HG02678 (cell line): Measurements from ENCODE around the gene SLC6A4.
"Not testable (repeated sequence)": the region's sequence is repeated elsewhere in the genome, so short reads cannot be mapped to it uniquely, and the experiment has no call there.

Source experiments
- ATAC-seq: cut with Tn5 transposase; IDR thresholded peaks from one replicate; pipeline ENCODE4 v1.9.1; 2021; ENCODE audit warnings: mild to moderate bottlenecking, moderate library complexity; ENCODE audit not compliant: unreplicated experiment

SLC6A4 gene

DNA sequence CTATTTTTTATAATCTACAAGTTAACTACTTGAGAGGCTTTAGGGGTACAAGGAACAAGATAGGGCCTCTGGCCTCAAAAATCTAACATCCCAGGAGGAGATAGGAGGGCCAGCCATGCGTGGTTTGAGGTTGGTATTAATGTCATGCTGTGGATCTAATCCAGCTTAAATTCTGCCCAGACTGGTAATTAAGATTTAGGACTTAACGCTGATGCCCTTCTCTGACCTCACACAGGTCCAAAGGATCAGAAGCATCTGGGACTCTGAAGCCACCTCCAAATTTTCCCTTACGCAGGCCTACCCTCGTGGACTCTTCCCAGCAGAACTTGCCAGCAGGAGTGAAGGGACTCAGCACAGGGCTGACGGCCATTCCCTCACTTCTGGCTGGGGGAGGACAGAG, 15.1 kb downstream of the SLC6A4 start:
- ATAC-seq: no peak

- no peak for ATAC-seq
Observed at GRCh38 chr17:30219833-30220232, 15.7 kb downstream of the SLC6A4 start.

DNA sequence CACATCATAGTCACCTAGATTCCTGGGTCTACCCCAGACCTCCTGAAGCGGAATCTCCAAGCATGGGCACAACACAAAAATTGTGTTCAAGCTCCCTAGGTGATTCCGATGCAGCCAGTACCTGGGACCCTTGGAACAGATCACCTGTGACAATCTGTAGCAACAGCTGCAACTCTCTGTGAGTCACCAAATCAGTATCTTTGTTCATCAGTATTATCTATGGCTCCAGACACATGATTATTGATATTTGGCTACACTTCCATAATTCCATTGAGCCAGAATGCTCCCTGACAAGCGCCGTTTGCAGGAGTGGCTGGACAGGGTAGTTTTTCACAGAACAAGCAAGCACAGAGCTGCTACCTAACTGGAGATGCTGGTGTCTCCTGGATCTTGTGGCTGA, 16.2 kb downstream of the SLC6A4 start:
- no peak for ATAC-seq

DNA sequence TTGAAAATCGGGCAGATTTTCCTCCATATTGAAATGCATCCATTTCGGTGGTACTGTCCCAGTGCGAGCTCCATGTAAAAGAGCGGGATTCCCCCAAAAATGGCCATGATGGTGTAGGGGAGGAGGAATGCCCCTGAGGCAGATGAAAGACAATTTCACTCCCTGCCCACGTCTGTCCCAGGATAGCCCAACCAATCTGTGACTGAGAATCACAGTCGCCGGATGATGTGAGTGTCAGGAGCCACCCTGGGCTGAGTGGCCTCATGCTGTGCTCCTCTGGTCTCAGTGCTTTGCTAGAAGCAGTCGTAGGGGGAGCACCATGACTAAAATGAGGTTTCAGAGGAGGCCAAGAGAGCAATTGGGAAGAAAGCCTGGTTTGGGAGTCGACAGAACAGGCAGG, 16.7 kb downstream of the SLC6A4 start:
- ATAC-seq: no peak

- ATAC-seq: no peak
Observed at GRCh38 chr17:30217746-30218245, 17.7 kb downstream of the SLC6A4 start.

DNA sequence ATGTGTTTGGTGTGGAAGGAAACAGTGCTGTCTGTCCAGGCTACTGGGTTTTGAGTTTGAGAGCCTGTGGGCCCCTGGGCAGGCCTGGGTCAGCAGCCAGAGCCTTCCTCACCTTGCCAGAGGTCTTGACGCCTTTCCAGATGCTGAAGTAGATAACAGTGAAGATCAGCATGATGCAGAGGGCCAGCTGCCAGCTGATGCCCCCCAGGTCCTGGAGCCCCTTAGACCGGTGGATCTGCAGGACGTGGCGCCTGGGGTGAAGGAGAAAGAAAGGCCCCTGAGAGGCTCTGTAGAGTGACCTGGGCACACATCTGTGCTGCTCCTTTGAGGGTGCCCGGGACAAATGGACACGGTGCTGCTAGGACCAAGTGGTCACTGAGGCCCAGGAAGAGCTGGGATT, 18.4 kb downstream of the SLC6A4 start:
- ATAC-seq: no peak

- ATAC-seq: peak; percentile 77
Observed at GRCh38 chr17:30212750-30213149, 22.7 kb downstream of the SLC6A4 start.

DNA sequence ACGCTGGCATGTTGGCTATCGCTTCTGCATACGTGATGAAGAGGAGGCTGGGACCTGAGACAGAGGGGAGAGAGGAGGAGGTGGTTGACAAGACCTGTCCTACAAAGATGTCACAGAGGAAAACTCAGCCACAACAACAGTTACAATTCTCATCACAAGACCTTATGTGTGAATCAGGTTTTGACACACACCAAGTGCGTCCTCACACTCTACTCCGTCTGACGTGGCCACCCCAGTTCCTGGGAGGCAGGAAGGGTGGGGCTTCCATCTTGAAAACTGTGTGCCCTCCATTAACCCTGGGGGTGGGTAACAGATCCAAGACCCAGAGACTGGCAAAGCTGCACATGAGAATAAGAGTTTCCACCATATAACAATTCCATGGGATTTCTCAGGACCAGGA, 24.1 kb downstream of the SLC6A4 start:
- ATAC-seq: no peak

DNA sequence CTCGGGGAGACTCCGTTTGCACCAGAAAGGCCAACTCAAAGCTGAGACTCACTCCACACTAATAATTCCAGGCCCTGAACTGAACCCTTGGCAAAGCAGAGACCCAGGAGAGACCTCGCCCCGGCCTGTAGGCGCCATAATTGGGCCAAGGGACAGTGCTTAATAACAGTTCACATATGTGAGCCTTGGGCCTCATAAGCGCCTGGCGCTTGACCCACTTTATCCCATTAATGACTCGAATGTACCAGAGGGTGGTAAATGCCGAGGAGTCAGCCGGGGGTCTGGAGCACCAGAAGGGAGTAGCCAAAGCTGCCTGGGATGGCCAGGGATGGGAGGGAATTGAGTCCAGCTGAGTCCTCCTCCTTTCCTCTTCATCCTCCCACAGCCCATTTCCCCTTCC, 24.6 kb downstream of the SLC6A4 start:
- ATAC-seq: no peak

DNA sequence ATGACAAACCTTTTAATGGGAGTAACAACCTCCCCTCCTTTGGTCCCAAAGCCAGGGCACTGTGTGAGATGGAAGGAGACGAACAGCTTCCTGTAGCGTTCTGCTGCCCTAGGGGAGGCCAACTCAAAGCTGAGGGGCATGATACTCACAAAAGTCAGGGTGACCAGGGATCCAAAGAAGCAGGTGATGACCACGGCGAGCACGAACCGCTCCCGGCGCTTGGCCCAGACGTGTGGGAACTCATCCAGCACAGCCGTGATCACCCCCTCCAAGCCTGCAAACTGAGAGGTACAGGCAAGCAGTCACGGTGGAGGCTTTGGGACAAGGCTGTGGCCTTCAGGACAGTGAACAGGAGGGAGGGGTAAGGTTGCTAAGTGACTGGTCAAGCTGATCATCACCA, 25.1 kb downstream of the SLC6A4 start:
- no peak for ATAC-seq

GRCh38 chr17:30209930-30210329, 25.6 kb downstream of the SLC6A4 start:
- no peak for ATAC-seq

- no peak for ATAC-seq
Observed at GRCh38 chr17:30208214-30208613, 27.3 kb downstream of the SLC6A4 start.

GRCh38 chr17:30207655-30208054, 27.8 kb downstream of the SLC6A4 start:
- no peak for ATAC-seq

- ATAC-seq: no peak
Observed at GRCh38 chr17:30203471-30203981, 32.0 kb downstream of the SLC6A4 start.

DNA sequence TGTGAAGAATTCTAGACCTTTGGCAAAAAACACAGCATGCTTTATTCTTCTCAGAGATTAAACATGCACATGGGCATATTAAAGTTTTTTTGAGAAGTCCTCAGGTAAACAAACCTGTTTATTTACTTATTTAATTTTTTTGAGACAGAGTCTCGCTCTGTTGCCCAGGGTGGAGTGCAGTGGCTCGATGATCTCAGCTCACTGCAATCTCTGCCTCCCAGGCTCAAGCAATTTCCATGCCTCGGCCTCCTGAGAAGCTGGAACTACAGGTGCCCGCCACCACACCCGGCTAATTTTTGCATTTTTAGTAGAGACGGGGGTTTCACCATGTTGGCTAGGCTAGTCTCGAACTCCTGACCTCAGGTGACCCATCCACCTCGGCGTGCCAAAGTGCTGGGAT, 34.8 kb downstream of the SLC6A4 start:
- not testable (repeated sequence) for ATAC-seq

DNA sequence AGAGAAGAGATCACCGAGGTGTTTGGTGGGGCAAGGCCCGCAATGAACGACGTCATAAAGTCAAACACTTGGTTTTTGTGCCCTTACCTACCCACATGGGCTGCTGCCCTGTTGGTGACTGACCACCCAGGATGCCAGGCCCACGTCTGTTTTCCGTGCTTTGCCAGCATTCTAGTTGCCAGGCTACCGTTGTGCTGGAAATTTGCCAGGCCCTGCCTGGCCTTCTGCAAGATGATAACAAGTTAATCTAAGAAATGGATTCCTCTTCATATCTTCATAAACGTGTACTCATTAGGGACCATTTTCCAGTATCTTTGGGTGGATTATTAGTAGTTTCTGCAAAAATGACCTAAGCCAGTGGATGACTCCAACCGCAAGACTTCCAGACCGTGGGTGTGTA, 35.4 kb downstream of the SLC6A4 start:
- no peak for ATAC-seq

- no peak for ATAC-seq
Observed at GRCh38 chr17:30199600-30199999, 35.9 kb downstream of the SLC6A4 start.

DNA sequence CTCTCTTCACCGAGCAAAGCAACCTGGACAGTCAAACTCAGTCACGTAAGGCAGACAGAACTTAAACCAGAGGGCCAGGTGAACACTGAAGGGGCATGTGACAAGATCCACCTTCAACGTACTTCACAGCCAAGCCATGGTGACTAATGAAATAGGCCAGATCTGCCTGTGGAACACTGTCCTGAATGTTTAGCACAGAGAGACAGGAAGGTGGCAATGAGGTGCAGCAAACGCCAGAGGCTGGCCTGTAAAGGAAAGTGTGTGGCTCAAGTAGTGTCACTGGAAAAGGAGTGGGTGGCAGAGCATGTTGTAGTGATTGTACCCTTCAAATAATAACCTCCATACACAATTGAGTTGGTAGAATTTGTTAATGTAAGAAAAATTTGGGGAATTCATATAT, 38.1 kb downstream of the SLC6A4 start:
- no peak for ATAC-seq

- no peak for ATAC-seq
Observed at GRCh38 chr17:30196504-30196903, 39.0 kb downstream of the SLC6A4 start.

GRCh38 chr17:30191072-30191471, 44.4 kb downstream of the SLC6A4 start:
- ATAC-seq: no peak

GRCh38 chr17:30188211-30188939, 47.1 kb downstream of the SLC6A4 start:
- no peak for ATAC-seq

GRCh38 chr17:30187573-30187972, 47.9 kb downstream of the SLC6A4 start:
- no peak for ATAC-seq

DNA sequence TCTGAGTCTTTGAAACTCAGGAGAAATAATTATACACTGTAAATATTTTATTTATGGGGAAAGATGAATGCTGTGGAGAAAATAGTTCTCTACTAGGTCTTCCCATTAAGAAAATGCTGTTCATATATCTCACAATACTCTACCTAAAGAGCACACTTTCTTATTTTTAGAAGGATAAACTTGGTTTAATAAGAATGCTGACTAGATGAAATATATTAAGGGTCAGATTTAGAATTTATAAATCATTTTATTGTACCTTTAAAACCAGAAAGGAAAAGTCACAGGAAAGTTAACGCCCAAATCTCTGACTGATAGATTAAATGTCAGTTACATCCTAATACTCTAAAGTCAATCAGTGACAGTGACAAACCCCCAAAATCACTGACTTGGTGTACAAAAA, 48.7 kb downstream of the SLC6A4 start:
- no peak for ATAC-seq
